HL-60 (cell line): Measurements from ENCODE around the gene CLNK.
A peak's percentile ranks its signal among the peaks of the same experiment; 100 is the strongest.

Source experiments
- DNase-seq, 2 experiments: peaks; one replicate each; pipeline ENCODE4 v3.0.0-alpha.2; 2010 to 2020; ENCODE audit warnings: low read depth in 1 of 2, low spot score in 1 of 2
- H3K27ac ChIP-seq: fragments of 250-450 bp; sonication (Bioruptor Pico); replicated peaks from 2 replicates; pipeline ENCODE4 v1.5.1; 2020; ENCODE audit warnings: mild to moderate bottlenecking, moderate library complexity
- H3K27me3 ChIP-seq: fragments of 250-450 bp; sonication (Bioruptor Pico); 2 replicates; pipeline ENCODE4 v1.5.1; 2021; ENCODE audit warnings: mild to moderate bottlenecking, moderate library complexity; ENCODE audit not compliant: insufficient read depth, poor library complexity, severe bottlenecking
- H3K4me3 ChIP-seq: replicated peaks from 2 replicates; pipeline ENCODE4 v1.5.1; 2011; ENCODE audit warnings: mild to moderate bottlenecking, control low read depth, low read length; ENCODE audit not compliant: insufficient read depth
- GABPA ChIP-seq: IDR thresholded peaks from 2 replicates; pipeline ENCODE4 v1.6.1; 2012; ENCODE audit warnings: low read depth
- POLR2AphosphoS5 ChIP-seq: IDR thresholded peaks from 2 replicates; pipeline ENCODE4 v1.6.1; 2012; ENCODE audit warnings: low read depth
- SPI1 ChIP-seq: IDR thresholded peaks from 2 replicates; pipeline ENCODE4 v1.6.1; 2012; ENCODE audit warnings: low read depth, mild to moderate bottlenecking, borderline replicate concordance
- TF ChIP-seq, protein P1 (sequence below): IDR thresholded peaks from 2 replicates; pipeline ENCODE4 v1.6.1; 2012; ENCODE audit warnings: low read depth; ENCODE audit not compliant: insufficient replicate concordance
- TF ChIP-seq, protein P2 (sequence below): IDR thresholded peaks from one replicate; pipeline ENCODE4 v1.5.1; 2011; ENCODE audit warnings: low read length, control low read depth, inconsistent platforms; ENCODE audit not compliant: insufficient read depth

The CLNK gene

DNA sequence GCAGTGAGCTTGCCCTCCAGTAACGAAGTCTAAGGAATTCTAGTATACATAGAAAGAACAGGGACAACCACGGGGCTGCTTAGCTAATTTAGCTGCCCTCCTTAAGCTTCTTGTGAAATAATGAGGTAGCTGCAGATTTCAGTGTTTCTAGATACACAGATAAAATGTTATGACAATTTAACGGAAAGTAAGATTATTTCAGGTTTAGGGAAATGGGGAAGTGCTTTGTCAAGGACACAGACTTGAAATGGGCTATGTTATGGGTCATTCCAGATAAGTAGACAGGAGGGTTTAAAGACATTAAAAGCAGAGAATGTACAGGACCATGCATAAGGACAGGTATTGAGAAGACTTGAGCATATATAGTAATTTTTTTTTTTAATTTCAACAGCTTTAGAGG lies 193.2 kb downstream of the CLNK start:
- no peak overlapping the region for H3K27ac ChIP-seq
- TF ChIP-seq, protein P1, sequence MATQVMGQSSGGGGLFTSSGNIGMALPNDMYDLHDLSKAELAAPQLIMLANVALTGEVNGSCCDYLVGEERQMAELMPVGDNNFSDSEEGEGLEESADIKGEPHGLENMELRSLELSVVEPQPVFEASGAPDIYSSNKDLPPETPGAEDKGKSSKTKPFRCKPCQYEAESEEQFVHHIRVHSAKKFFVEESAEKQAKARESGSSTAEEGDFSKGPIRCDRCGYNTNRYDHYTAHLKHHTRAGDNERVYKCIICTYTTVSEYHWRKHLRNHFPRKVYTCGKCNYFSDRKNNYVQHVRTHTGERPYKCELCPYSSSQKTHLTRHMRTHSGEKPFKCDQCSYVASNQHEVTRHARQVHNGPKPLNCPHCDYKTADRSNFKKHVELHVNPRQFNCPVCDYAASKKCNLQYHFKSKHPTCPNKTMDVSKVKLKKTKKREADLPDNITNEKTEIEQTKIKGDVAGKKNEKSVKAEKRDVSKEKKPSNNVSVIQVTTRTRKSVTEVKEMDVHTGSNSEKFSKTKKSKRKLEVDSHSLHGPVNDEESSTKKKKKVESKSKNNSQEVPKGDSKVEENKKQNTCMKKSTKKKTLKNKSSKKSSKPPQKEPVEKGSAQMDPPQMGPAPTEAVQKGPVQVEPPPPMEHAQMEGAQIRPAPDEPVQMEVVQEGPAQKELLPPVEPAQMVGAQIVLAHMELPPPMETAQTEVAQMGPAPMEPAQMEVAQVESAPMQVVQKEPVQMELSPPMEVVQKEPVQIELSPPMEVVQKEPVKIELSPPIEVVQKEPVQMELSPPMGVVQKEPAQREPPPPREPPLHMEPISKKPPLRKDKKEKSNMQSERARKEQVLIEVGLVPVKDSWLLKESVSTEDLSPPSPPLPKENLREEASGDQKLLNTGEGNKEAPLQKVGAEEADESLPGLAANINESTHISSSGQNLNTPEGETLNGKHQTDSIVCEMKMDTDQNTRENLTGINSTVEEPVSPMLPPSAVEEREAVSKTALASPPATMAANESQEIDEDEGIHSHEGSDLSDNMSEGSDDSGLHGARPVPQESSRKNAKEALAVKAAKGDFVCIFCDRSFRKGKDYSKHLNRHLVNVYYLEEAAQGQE: no peak
- peak; percentile 78; the same call in 1 of the 2 replicates for TF ChIP-seq SPI1
- DNase-seq: no peak
- H3K4me3 ChIP-seq: no peak overlapping the region
- peaks cover 2% of the 10 kb centered on the region for H3K27me3 ChIP-seq

DNA sequence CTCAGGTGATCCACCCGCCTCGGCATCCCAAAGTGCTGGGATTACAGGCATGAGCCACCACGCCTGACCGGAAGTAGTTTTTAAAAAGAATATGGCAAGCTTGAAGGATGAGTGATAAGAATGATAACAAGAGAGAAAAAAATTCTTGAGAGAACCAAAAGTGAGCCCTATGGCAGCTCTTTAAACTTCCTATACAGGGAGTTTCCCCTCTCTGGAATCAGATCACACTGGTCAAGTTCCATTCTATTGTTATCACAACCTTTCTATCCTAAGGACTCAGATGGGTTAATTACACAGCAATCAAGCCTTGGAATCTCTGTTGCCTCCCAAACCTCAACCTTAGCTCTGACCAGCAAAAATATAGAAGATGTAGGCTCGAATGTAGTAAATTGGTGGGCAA lies 193.6 kb downstream of the CLNK start:
- no peak overlapping the region for H3K27ac ChIP-seq
- H3K4me3 ChIP-seq: no peak overlapping the region
- no peak for DNase-seq
- TF ChIP-seq, protein P2, sequence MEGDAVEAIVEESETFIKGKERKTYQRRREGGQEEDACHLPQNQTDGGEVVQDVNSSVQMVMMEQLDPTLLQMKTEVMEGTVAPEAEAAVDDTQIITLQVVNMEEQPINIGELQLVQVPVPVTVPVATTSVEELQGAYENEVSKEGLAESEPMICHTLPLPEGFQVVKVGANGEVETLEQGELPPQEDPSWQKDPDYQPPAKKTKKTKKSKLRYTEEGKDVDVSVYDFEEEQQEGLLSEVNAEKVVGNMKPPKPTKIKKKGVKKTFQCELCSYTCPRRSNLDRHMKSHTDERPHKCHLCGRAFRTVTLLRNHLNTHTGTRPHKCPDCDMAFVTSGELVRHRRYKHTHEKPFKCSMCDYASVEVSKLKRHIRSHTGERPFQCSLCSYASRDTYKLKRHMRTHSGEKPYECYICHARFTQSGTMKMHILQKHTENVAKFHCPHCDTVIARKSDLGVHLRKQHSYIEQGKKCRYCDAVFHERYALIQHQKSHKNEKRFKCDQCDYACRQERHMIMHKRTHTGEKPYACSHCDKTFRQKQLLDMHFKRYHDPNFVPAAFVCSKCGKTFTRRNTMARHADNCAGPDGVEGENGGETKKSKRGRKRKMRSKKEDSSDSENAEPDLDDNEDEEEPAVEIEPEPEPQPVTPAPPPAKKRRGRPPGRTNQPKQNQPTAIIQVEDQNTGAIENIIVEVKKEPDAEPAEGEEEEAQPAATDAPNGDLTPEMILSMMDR: no peak
- TF ChIP-seq GABPA (no peak), SPI1 (no peak), POLR2AphosphoS5 (no peak)
- TF ChIP-seq, protein P1: no peak
- H3K27me3 ChIP-seq: peaks cover 2% of the 10 kb centered on the region

DNA sequence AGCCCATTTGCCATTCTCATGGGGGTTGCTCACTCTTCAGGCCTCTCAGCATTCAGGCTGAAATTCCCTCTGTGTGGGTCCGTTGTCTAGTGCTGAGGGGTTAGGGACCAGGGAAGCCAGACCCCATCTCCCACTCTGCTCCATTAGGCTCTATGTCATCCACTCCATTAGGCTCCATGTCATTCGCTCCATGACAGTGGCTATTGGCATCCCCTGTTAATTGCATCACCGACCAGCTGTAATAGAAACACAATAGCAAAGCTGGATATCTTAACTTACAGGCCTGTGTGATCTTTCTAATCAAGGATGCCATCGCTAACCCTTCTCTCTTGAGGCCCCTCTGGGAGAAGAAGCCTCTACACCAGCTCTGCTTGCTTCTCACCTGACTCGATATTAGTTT lies 201.7 kb downstream of the CLNK start:
- no peaks in the 10 kb centered on the region for H3K27me3 ChIP-seq
- no peak overlapping the region for H3K4me3 ChIP-seq
- DNase-seq: no peak
- TF ChIP-seq POLR2AphosphoS5: no peak
- TF ChIP-seq GABPA: no peak
- no peak for TF ChIP-seq SPI1
- TF ChIP-seq, protein P1: no peak
- TF ChIP-seq, protein P2: no peak
- no peak overlapping the region for H3K27ac ChIP-seq

DNA sequence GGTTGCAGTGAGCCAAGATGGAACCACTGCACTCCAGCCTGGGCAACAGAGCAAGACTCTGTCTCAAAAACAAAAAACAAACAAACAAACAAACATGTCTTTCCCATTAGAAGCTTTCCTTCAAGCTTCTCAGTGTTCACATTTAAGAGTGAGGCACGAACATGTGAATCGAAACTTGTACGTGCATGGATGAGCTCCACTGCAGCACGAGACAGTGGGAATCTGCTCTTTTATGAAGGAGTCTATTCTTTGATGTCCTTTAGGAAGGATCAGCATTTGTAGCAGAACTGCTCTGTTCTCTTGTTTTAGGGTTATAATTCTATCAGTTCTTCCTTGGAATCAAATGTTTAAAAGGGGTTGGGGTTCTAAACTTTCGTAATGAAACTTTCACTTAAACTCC lies 204.0 kb downstream of the CLNK start:
- DNase-seq: no peak
- H3K27ac ChIP-seq: no peak overlapping the region
- H3K27me3 ChIP-seq: no peaks in the 10 kb centered on the region
- H3K4me3 ChIP-seq: no peak overlapping the region
- TF ChIP-seq SPI1: no peak
- TF ChIP-seq, protein P1: no peak
- TF ChIP-seq, protein P2: no peak
- no peak for TF ChIP-seq POLR2AphosphoS5
- no peak for TF ChIP-seq GABPA
